ENCODE data around the gene FAM162A.

The FAM162A gene

DNA sequence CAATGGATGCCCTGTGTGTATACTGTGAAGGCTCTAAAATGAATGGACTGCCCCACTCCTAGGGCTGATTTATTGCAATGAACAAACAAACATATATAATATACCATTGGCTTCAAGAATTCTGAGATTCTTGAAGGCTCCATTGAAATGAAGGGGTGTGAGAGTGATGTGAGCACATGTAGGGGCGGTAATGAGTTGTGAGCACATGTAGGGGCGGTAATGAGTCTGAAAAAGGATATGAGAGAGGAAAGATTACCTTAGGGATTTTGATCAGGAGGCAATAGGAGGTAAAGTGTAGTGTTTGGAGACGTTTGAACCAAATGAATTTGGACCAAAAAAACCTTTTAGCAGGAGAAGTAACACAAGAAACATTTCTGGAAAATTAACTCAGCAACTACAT, 3.7 kb downstream of the FAM162A start:
- Histone ChIP-seq H3K36me3 (ENCODE audit: control insufficient read depth, insufficient read depth, low read length) (no peaks in the 10 kb centered on the region), H3K27me3 (ENCODE audit: control insufficient read depth, insufficient read depth, low read length, poor library complexity, severe bottlenecking) (no peaks in the 10 kb centered on the region), H3K27ac (ENCODE audit: insufficient read depth, low read depth, low read length, poor library complexity, severe bottlenecking) (no peak overlapping the region), H3K9me3 (ENCODE audit: control insufficient read depth, low read length) (no peaks in the 10 kb centered on the region), H3K4me3 (ENCODE audit: insufficient read depth, low read depth, low read length) (no peak overlapping the region), H3K4me1 (ENCODE audit: control insufficient read depth, insufficient read depth, low read length) (no peaks in the 10 kb centered on the region)
- 83 to 85% methylated on average over 3 of the region's 3 CpGs for WGBS, 2 experiments

DNA sequence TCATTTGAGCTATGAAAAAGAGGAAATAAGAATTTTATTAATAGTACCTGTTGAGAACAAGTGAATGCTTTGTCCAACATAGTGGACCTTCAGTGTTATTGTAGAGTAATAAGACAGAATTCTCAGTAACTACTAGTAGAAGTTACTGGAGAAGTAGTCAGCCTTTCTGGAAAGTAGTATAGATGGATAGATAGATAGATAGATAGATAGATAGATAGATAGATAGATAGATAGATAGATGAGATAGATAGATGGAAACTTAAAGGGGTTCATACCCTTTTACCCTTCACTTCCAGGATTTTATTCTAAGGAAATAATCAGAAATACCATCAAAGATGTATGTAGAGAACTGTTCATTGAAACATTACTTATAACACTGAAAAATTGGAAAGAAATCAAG, 5.2 kb downstream of the FAM162A start:
- Histone ChIP-seq H3K4me1 (ENCODE audit: control insufficient read depth, insufficient read depth, low read length) (no peaks in the 10 kb centered on the region), H3K27me3 (ENCODE audit: control insufficient read depth, insufficient read depth, low read length, poor library complexity, severe bottlenecking) (no peaks in the 10 kb centered on the region), H3K4me3 (ENCODE audit: insufficient read depth, low read depth, low read length) (no peak overlapping the region), H3K36me3 (ENCODE audit: control insufficient read depth, insufficient read depth, low read length) (no peaks in the 10 kb centered on the region), H3K9me3 (ENCODE audit: control insufficient read depth, low read length) (no peaks in the 10 kb centered on the region), H3K27ac (ENCODE audit: insufficient read depth, low read depth, low read length, poor library complexity, severe bottlenecking) (no peak overlapping the region)

DNA sequence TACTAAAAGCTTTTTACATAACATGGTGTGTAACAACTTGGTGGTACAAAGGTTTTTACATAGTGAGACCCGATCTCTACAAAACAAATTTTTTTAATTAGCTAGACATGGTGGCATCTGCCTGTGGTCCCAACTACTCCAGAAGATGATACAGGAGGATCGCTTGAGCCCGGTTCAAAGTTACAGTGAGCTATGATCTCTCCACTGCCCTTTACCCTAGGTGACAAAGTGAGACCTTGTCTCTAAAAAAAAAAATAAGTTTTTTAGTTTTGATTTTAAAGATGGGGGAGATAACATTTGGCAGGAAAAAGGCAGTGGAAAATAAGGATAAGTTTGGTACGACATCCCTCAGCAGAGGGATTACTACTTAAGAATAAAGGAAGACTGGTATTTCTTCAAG, 5.9 kb downstream of the FAM162A start:
- Histone ChIP-seq H3K27me3 (ENCODE audit: control insufficient read depth, insufficient read depth, low read length, poor library complexity, severe bottlenecking) (no peaks in the 10 kb centered on the region), H3K27ac (ENCODE audit: insufficient read depth, low read depth, low read length, poor library complexity, severe bottlenecking) (no peak overlapping the region), H3K9me3 (ENCODE audit: control insufficient read depth, low read length) (no peaks in the 10 kb centered on the region), H3K4me3 (ENCODE audit: insufficient read depth, low read depth, low read length) (no peak overlapping the region), H3K4me1 (ENCODE audit: control insufficient read depth, insufficient read depth, low read length) (no peaks in the 10 kb centered on the region), H3K36me3 (ENCODE audit: control insufficient read depth, insufficient read depth, low read length) (no peaks in the 10 kb centered on the region)
- WGBS, 2 experiments: 94% methylated on average over 4 of the region's 4 CpGs

DNA sequence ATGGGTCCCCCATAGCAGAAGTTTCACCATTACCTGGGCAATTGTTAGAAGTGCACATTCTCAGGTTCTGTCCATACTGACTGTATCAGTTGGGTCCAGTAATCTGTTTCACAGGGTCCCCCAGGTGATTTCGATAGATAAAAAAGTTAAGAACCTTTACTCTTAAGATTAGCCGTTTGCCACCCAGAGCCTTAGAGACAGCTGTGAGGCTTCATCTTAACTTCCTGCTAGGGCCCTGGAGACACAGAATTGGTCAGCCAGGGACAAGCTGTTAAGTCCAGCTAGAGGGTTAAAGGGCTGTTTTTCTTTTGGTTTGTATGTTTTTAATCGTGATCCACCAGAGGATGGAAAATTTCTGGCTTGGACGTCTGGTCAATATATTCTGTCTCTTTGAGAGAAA, 6.7 kb downstream of the FAM162A start:
- H3K27ac ChIP-seq (ENCODE audit: insufficient read depth, low read depth, low read length, poor library complexity, severe bottlenecking): no peak overlapping the region
- H3K9me3 ChIP-seq (ENCODE audit: control insufficient read depth, low read length): no peaks in the 10 kb centered on the region
- H3K4me3 ChIP-seq (ENCODE audit: insufficient read depth, low read depth, low read length): no peak overlapping the region
- WGBS, 2 experiments: 86 to 87% methylated on average over 4 of the region's 4 CpGs
- no peaks in the 10 kb centered on the region for H3K4me1 ChIP-seq (ENCODE audit: control insufficient read depth, insufficient read depth, low read length)
- no peaks in the 10 kb centered on the region for H3K36me3 ChIP-seq (ENCODE audit: control insufficient read depth, insufficient read depth, low read length)
- H3K27me3 ChIP-seq (ENCODE audit: control insufficient read depth, insufficient read depth, low read length, poor library complexity, severe bottlenecking): no peaks in the 10 kb centered on the region

DNA sequence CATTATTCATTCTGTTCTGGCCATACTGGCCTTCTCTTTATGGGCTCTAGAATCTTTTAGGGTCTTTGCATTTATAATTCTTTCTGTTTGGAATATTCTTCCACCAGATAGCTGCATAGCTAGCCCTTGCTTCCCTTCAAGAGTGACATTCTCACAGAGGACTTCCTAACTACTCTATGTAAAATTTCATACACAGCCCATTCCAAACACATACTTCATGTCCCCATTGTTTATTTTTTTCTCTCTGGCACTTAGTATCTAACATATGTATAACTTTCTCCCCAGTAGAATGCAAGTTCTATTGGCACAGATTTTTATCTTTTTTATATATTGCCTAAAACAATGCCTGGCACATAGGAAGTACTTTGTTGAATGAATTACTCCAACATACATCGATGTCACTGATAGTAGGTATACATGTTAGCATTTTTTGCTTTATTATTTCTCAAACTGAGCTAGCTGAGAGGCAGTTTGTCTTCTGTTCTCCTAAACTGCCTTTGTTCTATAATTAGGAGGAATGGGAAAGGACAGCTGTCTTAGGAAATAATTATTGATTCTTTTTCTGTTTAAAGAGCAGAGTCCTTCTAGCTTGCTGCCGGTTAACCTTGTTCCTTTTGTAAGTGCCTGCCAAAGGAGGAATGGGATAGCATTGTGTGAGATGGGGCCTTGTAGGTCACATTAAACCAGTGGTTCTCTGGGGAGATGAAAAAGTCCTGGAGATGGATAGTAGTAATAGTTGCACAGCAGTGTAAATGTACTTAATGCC, 7.9 kb downstream of the FAM162A start:
- Histone ChIP-seq H3K9me3 (ENCODE audit: control insufficient read depth, low read length) (no peaks in the 10 kb centered on the region), H3K27me3 (ENCODE audit: control insufficient read depth, insufficient read depth, low read length, poor library complexity, severe bottlenecking) (no peaks in the 10 kb centered on the region), H3K27ac (ENCODE audit: insufficient read depth, low read depth, low read length, poor library complexity, severe bottlenecking) (no peak overlapping the region), H3K4me1 (ENCODE audit: control insufficient read depth, insufficient read depth, low read length) (no peaks in the 10 kb centered on the region), H3K36me3 (ENCODE audit: control insufficient read depth, insufficient read depth, low read length) (no peaks in the 10 kb centered on the region), H3K4me3 (ENCODE audit: insufficient read depth, low read depth, low read length) (no peak overlapping the region)
- WGBS, 2 experiments: 49 to 96% methylated on average over 1 to 2 of the region's 2 CpGs

DNA sequence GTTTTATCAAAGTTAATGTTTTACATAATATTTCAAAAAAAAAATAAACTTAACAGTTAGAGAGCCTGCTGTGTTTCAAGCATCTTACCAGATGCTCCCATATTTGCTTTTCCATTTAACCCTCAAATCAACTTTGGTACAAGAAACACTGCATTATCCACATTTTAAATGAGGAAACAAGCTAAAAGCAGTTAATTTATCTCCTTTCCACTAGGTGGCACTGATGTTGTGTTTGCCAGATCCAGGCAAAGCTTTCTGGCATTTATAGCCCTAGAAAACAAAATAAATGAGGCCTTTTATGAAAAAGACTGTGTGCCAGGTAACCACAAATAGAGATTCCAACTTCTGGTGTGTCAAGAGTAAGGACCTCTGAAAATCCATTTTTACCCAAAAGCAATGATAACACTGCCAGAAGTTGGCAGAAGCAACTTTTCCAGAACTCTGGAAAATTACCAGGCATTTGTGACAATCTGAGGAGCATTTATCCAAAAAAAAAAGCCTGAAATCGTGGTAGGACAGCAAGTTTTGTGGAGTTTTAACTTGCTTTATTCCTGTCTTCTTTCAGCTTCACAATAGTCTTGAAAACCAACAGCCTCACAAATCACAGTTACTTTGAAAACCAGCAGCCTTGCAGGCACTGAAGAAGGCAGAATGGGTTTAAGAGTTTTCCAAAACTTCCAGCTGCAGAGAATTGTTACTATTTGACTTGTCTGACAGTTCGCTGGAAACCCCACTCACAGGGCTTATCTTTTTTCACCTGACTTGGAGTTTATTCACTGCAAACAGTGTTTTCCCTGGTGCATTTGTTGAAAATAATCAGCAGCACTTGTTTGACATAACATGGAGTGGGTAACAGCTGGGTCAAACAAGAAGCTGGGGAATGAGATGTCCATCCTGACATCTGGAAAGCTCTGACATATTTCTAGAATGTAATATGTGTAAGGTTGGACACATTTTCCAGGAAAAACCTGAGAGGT, 9.2 kb downstream of the FAM162A start:
- Histone ChIP-seq H3K27me3 (ENCODE audit: control insufficient read depth, insufficient read depth, low read length, poor library complexity, severe bottlenecking) (no peaks in the 10 kb centered on the region), H3K4me3 (ENCODE audit: insufficient read depth, low read depth, low read length) (no peak overlapping the region), H3K27ac (ENCODE audit: insufficient read depth, low read depth, low read length, poor library complexity, severe bottlenecking) (no peak overlapping the region), H3K4me1 (ENCODE audit: control insufficient read depth, insufficient read depth, low read length) (no peaks in the 10 kb centered on the region), H3K36me3 (ENCODE audit: control insufficient read depth, insufficient read depth, low read length) (no peaks in the 10 kb centered on the region), H3K9me3 (ENCODE audit: control insufficient read depth, low read length) (no peaks in the 10 kb centered on the region)
- 64 to 78% methylated on average over 2 of the region's 2 CpGs for WGBS, 2 experiments

DNA sequence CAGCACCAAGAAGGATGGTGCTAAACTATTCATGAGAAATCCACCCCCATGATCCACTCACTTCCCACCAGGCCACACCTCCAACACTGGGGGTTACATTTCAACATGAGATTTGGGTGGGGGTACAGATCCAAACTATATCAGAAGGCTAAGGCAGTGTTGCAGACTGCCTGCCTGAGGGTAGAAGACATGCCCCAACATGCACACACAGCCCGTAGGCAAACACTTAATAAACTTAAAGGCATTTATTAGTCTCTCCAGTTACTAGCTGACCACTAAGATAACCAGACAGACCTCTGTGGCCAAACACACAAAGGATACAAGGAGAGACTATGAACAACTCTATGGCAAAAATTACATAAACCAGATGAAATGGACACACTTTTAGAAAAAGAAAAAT, 10.2 kb downstream of the FAM162A start:
- Histone ChIP-seq H3K36me3 (ENCODE audit: control insufficient read depth, insufficient read depth, low read length) (no peaks in the 10 kb centered on the region), H3K4me3 (ENCODE audit: insufficient read depth, low read depth, low read length) (no peak overlapping the region), H3K27ac (ENCODE audit: insufficient read depth, low read depth, low read length, poor library complexity, severe bottlenecking) (no peak overlapping the region), H3K9me3 (ENCODE audit: control insufficient read depth, low read length) (no peaks in the 10 kb centered on the region), H3K27me3 (ENCODE audit: control insufficient read depth, insufficient read depth, low read length, poor library complexity, severe bottlenecking) (no peaks in the 10 kb centered on the region), H3K4me1 (ENCODE audit: control insufficient read depth, insufficient read depth, low read length) (no peaks in the 10 kb centered on the region)
- 75 to 97% methylated on average over 1 of the region's 1 CpG for WGBS, 2 experiments

DNA sequence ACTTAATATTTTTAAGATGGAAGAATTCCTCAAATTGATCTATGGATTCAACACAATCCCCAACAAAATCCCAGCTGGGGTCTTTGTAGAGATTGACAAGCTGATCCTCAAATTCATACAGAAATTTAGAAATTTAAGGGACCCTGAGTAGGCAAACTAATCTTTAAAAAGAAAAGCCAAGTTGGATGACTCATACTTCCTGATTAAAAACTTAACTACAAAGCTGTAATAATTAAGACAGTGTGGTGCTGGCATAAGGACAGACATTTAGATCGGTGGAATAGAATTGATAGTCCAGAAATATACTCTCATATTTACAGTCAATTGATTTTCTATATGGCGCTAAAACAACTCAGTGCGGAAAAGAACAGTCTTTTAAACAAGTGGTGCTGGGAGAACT, 11.6 kb downstream of the FAM162A start:
- Histone ChIP-seq H3K4me3 (ENCODE audit: insufficient read depth, low read depth, low read length) (no peak overlapping the region), H3K27ac (ENCODE audit: insufficient read depth, low read depth, low read length, poor library complexity, severe bottlenecking) (no peak overlapping the region), H3K4me1 (ENCODE audit: control insufficient read depth, insufficient read depth, low read length) (no peaks in the 10 kb centered on the region), H3K9me3 (ENCODE audit: control insufficient read depth, low read length) (no peaks in the 10 kb centered on the region), H3K36me3 (ENCODE audit: control insufficient read depth, insufficient read depth, low read length) (no peaks in the 10 kb centered on the region), H3K27me3 (ENCODE audit: control insufficient read depth, insufficient read depth, low read length, poor library complexity, severe bottlenecking) (no peaks in the 10 kb centered on the region)
- 89 to 100% methylated on average over 2 of the region's 3 CpGs for WGBS, 2 experiments

DNA sequence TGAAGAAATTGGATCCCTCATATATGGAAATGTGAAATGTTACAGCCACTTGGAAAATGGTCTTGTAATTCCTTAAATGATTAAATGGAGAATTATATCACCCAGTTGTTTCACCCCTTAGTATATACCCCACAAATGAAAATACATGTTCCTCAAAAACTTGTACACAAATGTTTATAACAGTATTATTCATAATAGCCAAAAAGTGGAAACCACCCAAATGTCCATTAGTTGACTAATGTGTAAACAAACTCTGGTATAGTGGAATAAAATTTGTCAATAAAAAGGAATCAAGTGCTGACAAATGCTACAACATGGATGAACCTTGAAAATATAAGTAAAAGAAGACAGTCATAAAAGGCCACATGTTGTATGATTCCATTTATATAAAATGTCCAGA, 12.5 kb downstream of the FAM162A start:
- no peak overlapping the region for H3K27ac ChIP-seq (ENCODE audit: insufficient read depth, low read depth, low read length, poor library complexity, severe bottlenecking)
- no peaks in the 10 kb centered on the region for H3K27me3 ChIP-seq (ENCODE audit: control insufficient read depth, insufficient read depth, low read length, poor library complexity, severe bottlenecking)
- H3K36me3 ChIP-seq (ENCODE audit: control insufficient read depth, insufficient read depth, low read length): no peaks in the 10 kb centered on the region
- no peaks in the 10 kb centered on the region for H3K4me1 ChIP-seq (ENCODE audit: control insufficient read depth, insufficient read depth, low read length)
- no peaks in the 10 kb centered on the region for H3K9me3 ChIP-seq (ENCODE audit: control insufficient read depth, low read length)
- no peak overlapping the region for H3K4me3 ChIP-seq (ENCODE audit: insufficient read depth, low read depth, low read length)

DNA sequence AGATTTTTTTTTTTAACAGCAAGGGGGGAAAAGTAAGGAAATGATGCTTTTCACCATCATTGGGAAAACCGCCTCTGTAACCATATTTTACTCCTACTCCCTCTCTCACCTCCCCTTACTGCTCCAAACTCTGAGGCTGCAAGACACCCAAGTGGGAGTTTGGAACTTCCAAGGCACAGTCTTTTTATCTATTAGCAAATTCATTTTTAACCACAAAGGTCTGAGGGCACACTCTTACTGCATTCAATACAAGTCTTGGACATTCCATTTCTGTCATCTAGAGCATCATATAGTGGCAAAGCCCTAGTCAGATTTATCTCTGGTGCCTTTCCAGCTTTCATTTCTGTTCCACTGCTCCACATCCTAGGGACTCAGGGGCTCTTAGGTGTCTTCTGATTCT, 13.2 kb downstream of the FAM162A start:
- no peaks in the 10 kb centered on the region for H3K9me3 ChIP-seq (ENCODE audit: control insufficient read depth, low read length)
- H3K4me1 ChIP-seq (ENCODE audit: control insufficient read depth, insufficient read depth, low read length): no peaks in the 10 kb centered on the region
- no peak overlapping the region for H3K4me3 ChIP-seq (ENCODE audit: insufficient read depth, low read depth, low read length)
- no peaks in the 10 kb centered on the region for H3K36me3 ChIP-seq (ENCODE audit: control insufficient read depth, insufficient read depth, low read length)
- no peak overlapping the region for H3K27ac ChIP-seq (ENCODE audit: insufficient read depth, low read depth, low read length, poor library complexity, severe bottlenecking)
- 87 to 90% methylated on average over 1 of the region's 1 CpG for WGBS, 2 experiments
- H3K27me3 ChIP-seq (ENCODE audit: control insufficient read depth, insufficient read depth, low read length, poor library complexity, severe bottlenecking): no peaks in the 10 kb centered on the region
